T-cell (primary cell): ENCODE measurements around the gene HSFX2. TPM values are rescaled to one million over a fixed set of nuclear protein-coding genes. Genes with fewer than 3 reads are reported as not detected.

Experiments used
- ATAC-seq, 4 experiments: fragments of 200-7000 bp in 3 of 4; fragments of 150-1000 bp in 1 of 4; cut with Tn5 transposase; replicated peaks in 1 of 4; 1 replicate in 3 of 4; 2 replicates in 1 of 4; pipeline ENCODE4 v1.10.0; 2021; ENCODE audit warnings: moderate library complexity in 3 of 4, mild to moderate bottlenecking in 2 of 4, moderate number of reproducible peaks in 1 of 4
- CTCF ChIA-PET, 2 donors: fragments of 300-600 bp; sonication (Branson Sonifier 250); formaldehyde crosslinking; loops; one replicate each; lab custom pipeline; 2022; ENCODE audit warnings: antibody characterized with exemption in 2 of 2; lab: Charles Lee
- POLR2A ChIA-PET, 2 donors: fragments of 300-600 bp; sonication (Branson Sonifier 250); formaldehyde crosslinking; loops; one replicate each; lab custom pipeline; 2022; ENCODE audit warnings: antibody characterized with exemption in 2 of 2; lab: Charles Lee
- DNase-seq, 35 experiments: peaks; one replicate each; pipeline versions ENCODE4 v3.0.0 to v3.0.0-alpha.2; 2013 to 2023
- H3K27ac ChIP-seq: one replicate; pipeline ENCODE4 v1.5.1; 2013; ENCODE audit warnings: low read length
- H3K27me3 ChIP-seq, 2 experiments: replicated peaks in 1 of 2; 1 replicate in 1 of 2; 2 replicates in 1 of 2; pipeline versions ENCODE4 v1.6.1 to v1.7.0; 2013; ENCODE audit warnings: low read length in 1 of 2, mixed read lengths in 1 of 2; ENCODE audit not compliant: control insufficient read depth in 2 of 2, insufficient read depth in 2 of 2; ENCODE audit errors: extremely low read depth in 1 of 2
- H3K36me3 ChIP-seq, 2 donors: 1 replicate in 1 of 2; 2 replicates in 1 of 2; pipeline versions ENCODE4 v1.6.1 to v1.7.0; 2013; ENCODE audit warnings: low read length in 1 of 2; ENCODE audit not compliant: control insufficient read depth in 2 of 2, insufficient read depth in 1 of 2; ENCODE audit errors: extremely low read depth in 1 of 2
- H3K4me1 ChIP-seq, 2 experiments: 1 replicate in 1 of 2; 2 replicates in 1 of 2; pipeline versions ENCODE4 v1.6.1 to v1.7.0; 2013; ENCODE audit warnings: low read length in 2 of 2, mixed read lengths in 1 of 2; ENCODE audit not compliant: insufficient read depth in 2 of 2, control insufficient read depth in 1 of 2; ENCODE audit errors: extremely low read depth in 1 of 2
- H3K4me3 ChIP-seq, 2 donors: 1 replicate in 1 of 2; 2 replicates in 1 of 2; pipeline versions ENCODE4 v1.5.1 to v1.7.0; 2013; ENCODE audit warnings: mild to moderate bottlenecking in 2 of 2, low read length in 1 of 2, moderate library complexity in 1 of 2; ENCODE audit not compliant: control insufficient read depth in 1 of 2; ENCODE audit errors: extremely low read depth in 1 of 2
- H3K9me3 ChIP-seq: 2 replicates; pipeline ENCODE4 v1.7.0; 2013
- H3K27ac Mint-ChIP-seq, 2 donors: one replicate each; pipeline ENCODE4 v1.8.0; 2020 to 2021; ENCODE audit warnings: mild to moderate bottlenecking in 2 of 2, mixed read lengths in 2 of 2
- H3K27me3 Mint-ChIP-seq, 2 donors: one replicate each; pipeline ENCODE4 v1.8.0; 2021 to 2022; ENCODE audit warnings: mixed read lengths in 2 of 2
- H3K36me3 Mint-ChIP-seq: one replicate; pipeline ENCODE4 v1.8.0; 2021; ENCODE audit warnings: mixed read lengths
- H3K4me1 Mint-ChIP-seq, 3 donors: one replicate each; pipeline ENCODE4 v1.8.0; 2020 to 2022; ENCODE audit warnings: mixed read lengths in 3 of 3, mild to moderate bottlenecking in 1 of 3
- H3K4me3 Mint-ChIP-seq, 3 donors: one replicate each; pipeline ENCODE4 v1.8.0; 2020 to 2022; ENCODE audit warnings: mild to moderate bottlenecking in 3 of 3, mixed read lengths in 3 of 3, moderate library complexity in 3 of 3
- H3K9me3 Mint-ChIP-seq, 3 donors: one replicate each; pipeline ENCODE4 v1.8.0; 2020 to 2022; ENCODE audit warnings: mixed read lengths in 3 of 3
- WGBS: methylation state at CpG from one replicate; pipeline ENCODE4 v1.1.5; 2013; ENCODE audit warnings: missing lambda C conversion rate; ENCODE audit not compliant: insufficient coverage; 5-methylcytosine and 5-hydroxymethylcytosine counted together
- total RNA-seq, 35 experiments: library from RNA in 6 of 35; stranded (reverse) in 6 of 35; fragments of 120-200 nt in 1 of 35; gene quantifications; one replicate each; pipeline versions ENCODE4 v1.2.1 to v1.2.4 and lab custom pipeline; 2013 to 2026

HSFX2 gene
- total RNA-seq, 5 donors from 2014 or later (not counting 1 experiment from before 2014, with no cell fraction given): not detected

DNA sequence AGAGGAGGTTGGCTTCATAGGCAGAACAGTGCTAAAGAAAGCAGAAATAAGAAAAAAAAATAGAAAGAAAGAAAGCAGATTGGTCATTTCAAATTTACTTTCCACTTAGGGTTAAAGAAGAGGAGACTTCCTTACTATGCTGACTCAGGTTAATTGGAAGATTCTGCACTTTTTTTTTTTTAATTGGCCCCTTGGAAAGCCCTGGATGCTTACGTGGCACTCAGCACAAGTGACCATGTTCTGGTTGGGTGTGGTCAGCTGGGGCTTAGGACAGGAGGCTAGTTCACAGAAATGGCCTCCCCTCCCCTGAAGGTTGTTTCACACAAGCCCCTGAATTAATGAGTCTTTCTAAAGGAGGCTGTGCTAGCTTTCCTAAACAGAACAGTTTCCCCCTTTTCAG, 22.4 kb downstream of the HSFX2 start:
- Histone ChIP-seq H3K27me3 (no peaks in the 10 kb centered on the region), H3K36me3 (no peaks in the 10 kb centered on the region), H3K4me3 (no peak overlapping the region), H3K4me1 (no peaks in the 10 kb centered on the region), H3K9me3 (no peaks in the 10 kb centered on the region), H3K27ac (no peak overlapping the region)
- Mint-ChIP-seq H3K27ac (no peak overlapping the region), H3K4me3 (no peak overlapping the region), H3K9me3 (no peaks in the 10 kb centered on the region), H3K4me1 (peaks cover 0 to 2% (median 0%) of the 10 kb centered on the region in 3 donors), H3K36me3 (no peaks in the 10 kb centered on the region), H3K27me3 (peaks cover 0 to 26% of the 10 kb centered on the region in 2 donors)
- ChIA-PET POLR2A (no interaction called here), CTCF (no interaction called here)
- ATAC-seq: no peak
- WGBS: no CpG with 5 or more reads among the region's 1 CpG
- DNase-seq: no peak

DNA sequence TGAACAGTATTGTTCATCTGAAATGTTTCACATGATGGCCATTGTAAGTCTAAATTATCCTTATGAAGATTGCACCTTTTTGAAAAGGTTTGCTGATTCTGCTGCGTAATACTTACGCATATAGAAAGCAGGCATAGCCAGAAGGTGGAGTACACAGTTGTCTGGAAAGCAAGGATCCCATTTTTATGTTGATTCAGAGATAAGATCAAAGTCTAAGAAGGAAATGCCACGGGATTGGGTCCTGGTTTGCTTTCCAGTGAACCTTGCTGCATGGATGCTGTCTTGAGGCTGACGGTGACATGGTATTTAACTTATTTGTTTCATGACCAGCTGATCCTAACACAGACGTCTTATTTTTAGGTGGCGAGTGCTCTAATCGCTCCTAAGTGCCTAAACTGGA, 23.3 kb downstream of the HSFX2 start:
- no peaks in the 10 kb centered on the region for H3K9me3 ChIP-seq
- ATAC-seq (no peak), DNase-seq (no peak)
- no peak overlapping the region for H3K4me3 ChIP-seq
- CTCF ChIA-PET: no interaction called here
- Mint-ChIP-seq H3K27ac (no peak overlapping the region), H3K4me1 (peaks cover 0 to 2% (median 0%) of the 10 kb centered on the region in 3 donors), H3K9me3 (no peaks in the 10 kb centered on the region), H3K27me3 (peaks cover 0 to 26% of the 10 kb centered on the region in 2 donors), H3K36me3 (no peaks in the 10 kb centered on the region), H3K4me3 (no peak overlapping the region)
- H3K27ac ChIP-seq: no peak overlapping the region
- H3K36me3 ChIP-seq: no peaks in the 10 kb centered on the region
- no peaks in the 10 kb centered on the region for H3K4me1 ChIP-seq
- POLR2A ChIA-PET: no interaction called here
- 92% methylated on average over 6 of the region's 7 CpGs for WGBS
- H3K27me3 ChIP-seq: no peaks in the 10 kb centered on the region

DNA sequence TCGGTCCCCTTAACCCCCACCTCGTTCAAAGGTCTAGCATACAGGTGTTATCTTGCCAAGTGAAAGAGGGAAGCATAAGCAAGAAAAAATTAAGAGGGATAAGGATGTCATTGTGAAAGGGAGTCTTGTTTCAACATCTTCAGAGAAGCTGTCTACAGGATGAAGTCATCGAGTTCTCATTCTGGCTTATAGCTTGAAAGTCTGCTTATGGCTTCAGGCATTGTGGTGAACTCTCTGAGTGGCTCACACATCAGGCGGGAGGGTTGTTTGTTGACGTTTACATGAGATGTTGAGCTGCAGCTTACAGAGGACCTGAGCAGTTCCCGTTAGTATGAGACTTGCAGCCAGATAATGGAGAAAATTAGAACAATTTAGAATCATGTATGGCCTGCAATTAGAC, 24.4 kb downstream of the HSFX2 start:
- no peak overlapping the region for H3K27ac Mint-ChIP-seq
- H3K27me3 Mint-ChIP-seq: peaks cover 0 to 26% of the 10 kb centered on the region in 2 donors
- Histone ChIP-seq H3K9me3 (no peaks in the 10 kb centered on the region), H3K27ac (no peak overlapping the region), H3K4me3 (no peak overlapping the region), H3K36me3 (no peaks in the 10 kb centered on the region), H3K4me1 (no peaks in the 10 kb centered on the region), H3K27me3 (no peaks in the 10 kb centered on the region)
- H3K9me3 Mint-ChIP-seq: no peaks in the 10 kb centered on the region
- peaks cover 0 to 2% (median 0%) of the 10 kb centered on the region in 3 donors for H3K4me1 Mint-ChIP-seq
- DNase-seq (no peak), ATAC-seq (no peak)
- no peak overlapping the region for H3K4me3 Mint-ChIP-seq
- ChIA-PET POLR2A (no interaction called here), CTCF (no interaction called here)
- H3K36me3 Mint-ChIP-seq: no peaks in the 10 kb centered on the region
- WGBS: 77% methylated on average over 3 of the region's 6 CpGs

- Histone ChIP-seq H3K4me3 (no peak overlapping the region), H3K9me3 (no peaks in the 10 kb centered on the region), H3K4me1 (no peaks in the 10 kb centered on the region), H3K27me3 (no peaks in the 10 kb centered on the region), H3K36me3 (no peaks in the 10 kb centered on the region), H3K27ac (no peak overlapping the region)
- peaks cover 0 to 2% (median 0%) of the 10 kb centered on the region in 3 donors for H3K4me1 Mint-ChIP-seq
- no peaks in the 10 kb centered on the region for H3K9me3 Mint-ChIP-seq
- no peak overlapping the region for H3K4me3 Mint-ChIP-seq
- H3K27ac Mint-ChIP-seq: no peak overlapping the region
- ATAC-seq (no peak), DNase-seq (no peak)
- no peaks in the 10 kb centered on the region for H3K36me3 Mint-ChIP-seq
- ChIA-PET POLR2A (no interaction called here), CTCF (no interaction called here)
- peaks cover 0 to 26% of the 10 kb centered on the region in 2 donors for H3K27me3 Mint-ChIP-seq
- WGBS: no CpG with 5 or more reads among the region's 2 CpGs
Observed at GRCh38 chrX:149569770-149570169, 25.3 kb downstream of the HSFX2 start.

- ChIA-PET CTCF (no interaction called here), POLR2A (no interaction called here)
- ATAC-seq (no peak), DNase-seq (no peak)
- 80% methylated on average over 1 of the region's 5 CpGs for WGBS
- Mint-ChIP-seq H3K4me3 (no peak overlapping the region), H3K27ac (no peak overlapping the region), H3K36me3 (no peaks in the 10 kb centered on the region), H3K9me3 (no peaks in the 10 kb centered on the region), H3K27me3 (peaks cover 0 to 26% of the 10 kb centered on the region in 2 donors), H3K4me1 (peaks cover 0 to 2% (median 0%) of the 10 kb centered on the region in 3 donors)
- Histone ChIP-seq H3K27ac (no peak overlapping the region), H3K36me3 (no peaks in the 10 kb centered on the region), H3K27me3 (no peaks in the 10 kb centered on the region), H3K9me3 (no peaks in the 10 kb centered on the region), H3K4me1 (no peaks in the 10 kb centered on the region), H3K4me3 (no peak overlapping the region)
Observed at GRCh38 chrX:149568701-149569296, 26.3 kb downstream of the HSFX2 start.

DNA sequence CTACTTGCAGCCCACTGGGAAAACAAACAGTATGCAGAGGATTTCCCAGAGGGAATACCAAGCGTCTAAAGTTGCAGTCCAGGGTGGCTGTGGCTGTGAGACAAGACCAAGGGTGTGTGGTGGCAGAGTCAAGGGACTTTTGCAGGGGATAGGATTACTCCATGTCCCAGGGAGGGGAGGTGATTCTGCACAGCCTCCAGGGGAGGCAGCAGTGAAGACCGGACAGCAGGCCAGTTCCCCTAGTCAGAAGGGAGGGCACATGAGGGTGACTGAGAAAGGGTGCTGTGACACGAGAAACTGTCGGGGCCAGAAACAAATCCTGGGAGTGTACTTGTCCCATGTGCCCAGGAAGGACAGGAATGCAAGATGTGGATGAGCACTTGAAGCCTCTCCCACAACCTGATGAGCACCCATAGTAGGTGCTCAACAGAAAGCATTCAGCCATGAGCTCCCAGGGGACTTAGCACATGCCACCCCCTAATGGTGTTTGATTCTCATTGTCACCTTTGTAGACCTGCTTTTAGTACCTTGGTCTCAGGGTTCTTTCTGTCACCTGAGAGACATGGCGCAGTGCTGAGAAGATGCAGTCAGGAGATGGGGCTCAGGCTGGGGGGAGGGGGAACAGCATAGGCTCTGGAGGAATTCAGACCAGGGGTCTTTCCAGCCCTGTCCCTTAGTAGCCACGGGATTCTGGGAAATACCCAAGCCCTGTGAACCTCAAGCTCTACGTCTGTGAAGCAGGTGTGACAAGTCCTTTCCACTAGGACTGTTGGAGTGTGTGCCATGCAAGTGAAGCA, 27.3 kb downstream of the HSFX2 start:
- no peaks in the 10 kb centered on the region for H3K36me3 Mint-ChIP-seq
- H3K36me3 ChIP-seq: no peaks in the 10 kb centered on the region
- ATAC-seq (no peak), DNase-seq (no peak)
- H3K4me3 ChIP-seq: no peak overlapping the region
- no peak overlapping the region for H3K4me3 Mint-ChIP-seq
- no peaks in the 10 kb centered on the region for H3K27me3 ChIP-seq
- H3K27me3 Mint-ChIP-seq: peaks cover 0 to 35% of the 10 kb centered on the region in 2 donors
- H3K27ac ChIP-seq: no peak overlapping the region
- whole genome bisulfite sequencing: no CpG with 5 or more reads among the region's 7 CpGs
- no peaks in the 10 kb centered on the region for H3K4me1 Mint-ChIP-seq
- no peaks in the 10 kb centered on the region for H3K4me1 ChIP-seq
- no peaks in the 10 kb centered on the region for H3K9me3 Mint-ChIP-seq
- CTCF ChIA-PET: no interaction called here
- no peak overlapping the region for H3K27ac Mint-ChIP-seq
- no peaks in the 10 kb centered on the region for H3K9me3 ChIP-seq
- POLR2A ChIA-PET: no interaction called here
